Suprapubic skin (tissue), 4 donors: ENCODE data around the gene DUS1L.

Experiments
- POLR2A ChIP-seq, 2 donors: fragments of 450-650 bp; IDR thresholded peaks; one replicate each; pipeline ENCODE4 v1.6.1; 2017; ENCODE audit warnings: antibody characterized with exemption in 2 of 2, mild to moderate bottlenecking in 2 of 2, moderate library complexity in 2 of 2
- POLR2AphosphoS5 ChIP-seq, 3 donors: sonication (generic); formaldehyde crosslinking; IDR thresholded peaks; one replicate each; pipeline ENCODE4 v1.6.1; 2017; ENCODE audit warnings: antibody characterized with exemption in 3 of 3
- TF ChIP-seq, protein P1 (sequence below), 2 donors: fragments of 200-600 bp in 1 of 2; fragments of 450-650 bp in 1 of 2; sonication (generic) in 1 of 2; IDR thresholded peaks; one replicate each; pipeline ENCODE4 v1.5.1; 2016 to 2019; ENCODE audit warnings: antibody characterized with exemption in 2 of 2, mild to moderate bottlenecking in 1 of 2, moderate library complexity in 1 of 2

DNA sequence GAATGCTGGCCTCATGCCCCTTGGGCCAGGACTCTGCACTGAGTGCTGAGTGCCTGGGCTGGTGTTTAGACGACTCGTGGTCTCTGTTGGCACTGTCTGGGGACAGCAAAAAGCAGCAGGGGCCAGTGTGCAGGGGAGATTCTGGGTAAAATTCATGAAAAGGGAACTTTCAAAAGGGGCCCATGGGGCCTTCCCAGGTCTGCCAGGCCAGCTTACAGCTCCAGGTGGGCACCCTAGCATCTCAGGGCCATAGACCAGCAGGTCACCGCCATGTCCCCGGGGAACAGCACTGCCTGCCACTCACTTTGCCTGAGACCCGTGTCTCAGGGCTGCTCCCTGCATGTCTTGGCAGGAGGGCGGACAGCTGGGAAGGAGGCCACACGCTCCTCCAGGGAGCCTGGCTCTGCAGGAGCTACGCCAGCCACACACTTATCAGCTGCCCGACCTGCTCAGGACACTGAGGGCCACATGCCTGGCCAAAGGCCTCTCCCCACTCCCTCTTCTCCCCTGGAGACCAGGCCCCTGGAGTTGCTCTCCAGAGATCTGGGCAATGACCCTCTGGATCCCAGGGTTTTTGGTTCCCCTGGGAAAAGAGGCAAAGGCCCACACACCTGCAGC, 41.2 kb upstream of the DUS1L start:
- TF ChIP-seq, protein P1, sequence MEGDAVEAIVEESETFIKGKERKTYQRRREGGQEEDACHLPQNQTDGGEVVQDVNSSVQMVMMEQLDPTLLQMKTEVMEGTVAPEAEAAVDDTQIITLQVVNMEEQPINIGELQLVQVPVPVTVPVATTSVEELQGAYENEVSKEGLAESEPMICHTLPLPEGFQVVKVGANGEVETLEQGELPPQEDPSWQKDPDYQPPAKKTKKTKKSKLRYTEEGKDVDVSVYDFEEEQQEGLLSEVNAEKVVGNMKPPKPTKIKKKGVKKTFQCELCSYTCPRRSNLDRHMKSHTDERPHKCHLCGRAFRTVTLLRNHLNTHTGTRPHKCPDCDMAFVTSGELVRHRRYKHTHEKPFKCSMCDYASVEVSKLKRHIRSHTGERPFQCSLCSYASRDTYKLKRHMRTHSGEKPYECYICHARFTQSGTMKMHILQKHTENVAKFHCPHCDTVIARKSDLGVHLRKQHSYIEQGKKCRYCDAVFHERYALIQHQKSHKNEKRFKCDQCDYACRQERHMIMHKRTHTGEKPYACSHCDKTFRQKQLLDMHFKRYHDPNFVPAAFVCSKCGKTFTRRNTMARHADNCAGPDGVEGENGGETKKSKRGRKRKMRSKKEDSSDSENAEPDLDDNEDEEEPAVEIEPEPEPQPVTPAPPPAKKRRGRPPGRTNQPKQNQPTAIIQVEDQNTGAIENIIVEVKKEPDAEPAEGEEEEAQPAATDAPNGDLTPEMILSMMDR (IDR thresholded peaks at IDR 0.05): no peak
- TF ChIP-seq POLR2A (IDR thresholded peaks at IDR 0.05) (no peak), POLR2AphosphoS5 (IDR thresholded peaks at IDR 0.05) (no peak)
